Mesendoderm (in vitro differentiated cells): ENCODE data around the gene CAPRIN2.

Source experiments
- DNase-seq: peaks from one replicate; pipeline ENCODE4 v3.0.0; 2013
- H2AK5ac ChIP-seq: 2 replicates; pipeline ENCODE4 v1.6.1; 2013; ENCODE audit warnings: low read length, inconsistent platforms
- H2BK120ac ChIP-seq: 2 replicates; pipeline ENCODE4 v1.6.1; 2013; ENCODE audit warnings: low read depth, mild to moderate bottlenecking, low read length, moderate library complexity, mixed read lengths
- H2BK15ac ChIP-seq: replicated peaks from 2 replicates; pipeline ENCODE4 v1.6.1; 2013; ENCODE audit warnings: low read depth, mild to moderate bottlenecking, moderate library complexity
- H2BK5ac ChIP-seq: 2 replicates; pipeline ENCODE4 v1.6.1; 2013; ENCODE audit warnings: low read length, inconsistent platforms
- H3K18ac ChIP-seq: 2 replicates; pipeline ENCODE4 v1.6.1; 2013; ENCODE audit warnings: mild to moderate bottlenecking, low read length, mixed read lengths
- H3K23ac ChIP-seq: one replicate; pipeline ENCODE4 v1.6.1; 2013; ENCODE audit warnings: low read length
- H3K27ac ChIP-seq: 2 replicates; pipeline ENCODE4 v1.5.1; 2013; ENCODE audit warnings: low read depth, mild to moderate bottlenecking, inconsistent platforms, low read length, moderate library complexity
- H3K27me3 ChIP-seq: 2 replicates; pipeline ENCODE4 v1.6.1; 2013; ENCODE audit warnings: low read length, control low read depth, mild to moderate bottlenecking, inconsistent platforms; ENCODE audit not compliant: insufficient read depth, poor library complexity
- H3K36me3 ChIP-seq: 2 replicates; pipeline ENCODE4 v1.6.1; 2013; ENCODE audit warnings: low read length, inconsistent platforms; ENCODE audit not compliant: control insufficient read depth, insufficient read depth
- H3K4ac ChIP-seq: one replicate; pipeline ENCODE4 v1.6.1; 2013; ENCODE audit warnings: low read depth, mild to moderate bottlenecking, low read length, moderate library complexity
- H3K4me1 ChIP-seq: 2 replicates; pipeline ENCODE4 v1.6.1; 2013; ENCODE audit warnings: low read depth, low read length, inconsistent platforms; ENCODE audit not compliant: control insufficient read depth
- H3K4me2 ChIP-seq: 2 replicates; pipeline ENCODE4 v1.6.1; 2013; ENCODE audit warnings: low read length
- H3K4me3 ChIP-seq: 2 replicates; pipeline ENCODE4 v1.5.1; 2013; ENCODE audit warnings: mild to moderate bottlenecking, low read length
- H3K56ac ChIP-seq: one replicate; pipeline ENCODE4 v1.6.1; 2013; ENCODE audit warnings: low read length
- H3K79me1 ChIP-seq: 2 replicates; pipeline ENCODE4 v1.6.1; 2013; ENCODE audit warnings: low read length, inconsistent platforms
- H3K79me2 ChIP-seq: 2 replicates; pipeline ENCODE4 v1.6.1; 2013; ENCODE audit warnings: mild to moderate bottlenecking, low read length; ENCODE audit not compliant: control insufficient read depth, insufficient read depth
- H3K9ac ChIP-seq: 2 replicates; pipeline ENCODE4 v1.6.1; 2013; ENCODE audit warnings: low read length, inconsistent platforms
- H4K5ac ChIP-seq: one replicate; pipeline ENCODE4 v1.6.1; 2013; ENCODE audit warnings: low read length
- H4K8ac ChIP-seq: one replicate; pipeline ENCODE4 v1.6.1; 2013; ENCODE audit warnings: low read depth, mild to moderate bottlenecking, control low read depth, low read length, moderate library complexity
- WGBS: extraction: QIAGEN DNeasy Blood & Tissue Kit; methylation state at CpG from one replicate; pipeline ENCODE4 v1.1.7; 2013; ENCODE audit warnings: low lambda C conversion rate, missing lambda C conversion rate; ENCODE audit not compliant: insufficient coverage; ENCODE audit errors: extremely low coverage; 5-methylcytosine and 5-hydroxymethylcytosine counted together

CAPRIN2 gene

GRCh38 chr12:30774599-30774998 is 19.8 kb upstream of the CAPRIN2 start:
- no peaks in the 10 kb centered on the region for H3K79me1 ChIP-seq
- H3K27me3 ChIP-seq = no peaks in the 10 kb centered on the region
- no peaks in the 10 kb centered on the region for H3K4me1 ChIP-seq
- H4K8ac ChIP-seq = no peak overlapping the region
- H2BK5ac ChIP-seq = no peak overlapping the region
- no peak overlapping the region for H4K5ac ChIP-seq
- no peak overlapping the region for H2BK120ac ChIP-seq
- H3K4me2 ChIP-seq = no peak overlapping the region
- no peak overlapping the region for H3K56ac ChIP-seq
- peak; percentile 42 for DNase-seq
- no peak overlapping the region for H2AK5ac ChIP-seq
- H3K4ac ChIP-seq = no peak overlapping the region
- H3K36me3 ChIP-seq = no peaks in the 10 kb centered on the region
- H2BK15ac ChIP-seq = no peak overlapping the region
- no peak overlapping the region for H3K4me3 ChIP-seq
- H3K79me2 ChIP-seq = no peaks in the 10 kb centered on the region
- H3K23ac ChIP-seq = no peak overlapping the region
- no peak overlapping the region for H3K27ac ChIP-seq
- H3K18ac ChIP-seq = no peak overlapping the region
- H3K9ac ChIP-seq = no peak overlapping the region

GRCh38 chr12:30769802-30770201 is 15.1 kb upstream of the CAPRIN2 start:
- no CpG with 5 or more reads among the region's 2 CpGs for WGBS
- DNase-seq = no peak
- no peak overlapping the region for H3K27ac ChIP-seq
- no peak overlapping the region for H2BK5ac ChIP-seq
- no peaks in the 10 kb centered on the region for H3K79me2 ChIP-seq
- H3K4me2 ChIP-seq = no peak overlapping the region
- H3K9ac ChIP-seq = no peak overlapping the region
- H3K4me3 ChIP-seq = no peak overlapping the region
- no peaks in the 10 kb centered on the region for H3K27me3 ChIP-seq
- no peak overlapping the region for H2AK5ac ChIP-seq
- H3K79me1 ChIP-seq = no peaks in the 10 kb centered on the region
- H4K8ac ChIP-seq = no peak overlapping the region
- H2BK15ac ChIP-seq = no peak overlapping the region
- no peaks in the 10 kb centered on the region for H3K36me3 ChIP-seq
- no peak overlapping the region for H3K56ac ChIP-seq
- H3K4ac ChIP-seq = no peak overlapping the region
- no peaks in the 10 kb centered on the region for H3K4me1 ChIP-seq
- no peak overlapping the region for H4K5ac ChIP-seq
- no peak overlapping the region for H3K23ac ChIP-seq
- H2BK120ac ChIP-seq = no peak overlapping the region
- H3K18ac ChIP-seq = no peak overlapping the region

GRCh38 chr12:30764251-30764650 is 9.5 kb upstream of the CAPRIN2 start:
- Histone ChIP-seq H2BK5ac (no peak overlapping the region), H3K4ac (no peak overlapping the region), H3K79me2 (no peaks in the 10 kb centered on the region), H3K27me3 (no peaks in the 10 kb centered on the region), H3K27ac (no peak overlapping the region), H3K9ac (no peak overlapping the region), H3K56ac (no peak overlapping the region), H3K18ac (no peak overlapping the region), H3K36me3 (no peaks in the 10 kb centered on the region), H2BK120ac (no peak overlapping the region), H2BK15ac (no peak overlapping the region), H3K4me2 (no peak overlapping the region), H4K5ac (no peak overlapping the region), H3K4me1 (no peaks in the 10 kb centered on the region), H4K8ac (no peak overlapping the region), H3K4me3 (no peak overlapping the region), H3K79me1 (no peaks in the 10 kb centered on the region), H3K23ac (no peak overlapping the region), H2AK5ac (no peak overlapping the region)
- no CpG with 5 or more reads among the region's 2 CpGs for WGBS
- DNase-seq = no peak

- Histone ChIP-seq H3K4me3 (no peak overlapping the region), H3K36me3 (no peaks in the 10 kb centered on the region), H3K4me1 (no peaks in the 10 kb centered on the region), H3K27me3 (no peaks in the 10 kb centered on the region), H2BK15ac (no peak overlapping the region), H4K8ac (no peak overlapping the region), H3K79me2 (no peaks in the 10 kb centered on the region), H3K56ac (no peak overlapping the region), H3K4ac (no peak overlapping the region), H3K23ac (no peak overlapping the region), H4K5ac (no peak overlapping the region), H3K4me2 (no peak overlapping the region), H3K18ac (no peak overlapping the region), H3K79me1 (no peaks in the 10 kb centered on the region), H2AK5ac (no peak overlapping the region), H3K27ac (no peak overlapping the region), H2BK120ac (no peak overlapping the region), H3K9ac (no peak overlapping the region), H2BK5ac (no peak overlapping the region)
- no peak for DNase-seq
- no CpG with 5 or more reads among the region's 3 CpGs for WGBS
These were observed 8.3 kb upstream of the CAPRIN2 start for GRCh38 chr12:30763053-30763452.

- H3K4me2 ChIP-seq = no peak overlapping the region
- H3K9ac ChIP-seq = no peak overlapping the region
- no peak overlapping the region for H2BK120ac ChIP-seq
- DNase-seq = no peak
- no peaks in the 10 kb centered on the region for H3K79me2 ChIP-seq
- whole genome bisulfite sequencing = no CpG with 5 or more reads among the region's 2 CpGs
- H2AK5ac ChIP-seq = no peak overlapping the region
- H3K27ac ChIP-seq = no peak overlapping the region
- H3K18ac ChIP-seq = no peak overlapping the region
- no peak overlapping the region for H2BK5ac ChIP-seq
- H3K4me3 ChIP-seq = no peak overlapping the region
- H3K27me3 ChIP-seq = no peaks in the 10 kb centered on the region
- no peak overlapping the region for H3K56ac ChIP-seq
- no peaks in the 10 kb centered on the region for H3K4me1 ChIP-seq
- no peak overlapping the region for H2BK15ac ChIP-seq
- H3K36me3 ChIP-seq = no peaks in the 10 kb centered on the region
- H4K5ac ChIP-seq = no peak overlapping the region
- no peak overlapping the region for H3K23ac ChIP-seq
- H3K79me1 ChIP-seq = no peaks in the 10 kb centered on the region
- no peak overlapping the region for H4K8ac ChIP-seq
- H3K4ac ChIP-seq = no peak overlapping the region
These were observed 7.0 kb upstream of the CAPRIN2 start for GRCh38 chr12:30761730-30762129.

GRCh38 chr12:30757316-30757715 is 2.6 kb upstream of the CAPRIN2 start:
- no peak overlapping the region for H3K27ac ChIP-seq
- no peak overlapping the region for H3K4me3 ChIP-seq
- H3K4me1 ChIP-seq = peaks cover 2% of the 10 kb centered on the region
- no peaks in the 10 kb centered on the region for H3K36me3 ChIP-seq
- no peak overlapping the region for H3K4ac ChIP-seq
- no peak overlapping the region for H3K23ac ChIP-seq
- no peak overlapping the region for H3K9ac ChIP-seq
- no peaks in the 10 kb centered on the region for H3K27me3 ChIP-seq
- no peak overlapping the region for H3K4me2 ChIP-seq
- no peak overlapping the region for H2BK15ac ChIP-seq
- H2BK120ac ChIP-seq = no peak overlapping the region
- no peak overlapping the region for H2BK5ac ChIP-seq
- no peak overlapping the region for H3K18ac ChIP-seq
- DNase-seq = no peak
- peaks cover 15% of the 10 kb centered on the region for H3K79me2 ChIP-seq
- no peak overlapping the region for H2AK5ac ChIP-seq
- no peak overlapping the region for H4K8ac ChIP-seq
- no peak overlapping the region for H3K56ac ChIP-seq
- peaks cover 2% of the 10 kb centered on the region for H3K79me1 ChIP-seq
- no peak overlapping the region for H4K5ac ChIP-seq
- WGBS = no CpG with 5 or more reads among the region's 4 CpGs
